Stimulated activated CD8-positive, alpha-beta memory T cell treated with anti-CD3 and anti-CD28 coated beads, Interleukin-7, amount 100 ng/mL, for 24 hours (primary cell): ENCODE data around the gene EFNB2.

ENCODE experiments used
- DNase-seq: peaks from one replicate; pipeline ENCODE4 v3.0.0-alpha.2; 2020; ENCODE audit warnings: low read depth

EFNB2 gene

GRCh38 chr13:106449096-106449495 lies 86.4 kb downstream of the EFNB2 start:
- DNase-seq: no peak

GRCh38 chr13:106445996-106446395 lies 89.5 kb downstream of the EFNB2 start:
- no peak for DNase-seq

GRCh38 chr13:106443607-106444322 lies 91.7 kb downstream of the EFNB2 start:
- no peak for DNase-seq

- DNase-seq: no peak
Observed at GRCh38 chr13:106440866-106441265, 94.6 kb downstream of the EFNB2 start.
